ENCODE measurements around the gene ITGB2.

ITGB2 gene

GRCh38 chr21:44947111-44947929 lies 26.6 kb upstream of the ITGB2 start:
- DNase-seq (ENCODE audit: low spot score): no peak
- in situ Hi-C loops (cut with MboI; ENCODE audit: low sequenced_read_pairs, unreplicated experiment): loop anchor here (10.0 kb wide), 1 partner anchor 187 kb away; no protein-coding TSS in a partner anchor
- no peak for TF ChIP-seq CTCF (IDR thresholded peaks at IDR 0.05; ENCODE audit: borderline replicate concordance, control extremely low read depth, extremely low read depth, insufficient read depth, missing control alignments)

GRCh38 chr21:44946254-44947041 lies 25.7 kb upstream of the ITGB2 start:
- TF ChIP-seq CTCF (IDR thresholded peaks at IDR 0.05; ENCODE audit: borderline replicate concordance, control extremely low read depth, extremely low read depth, insufficient read depth, missing control alignments): no peak
- in situ Hi-C loops (cut with MboI; ENCODE audit: low sequenced_read_pairs, unreplicated experiment): loop anchor here (10.0 kb wide), 1 partner anchor 188 kb away; no protein-coding TSS in a partner anchor
- DNase-seq (ENCODE audit: low spot score): no peak

GRCh38 chr21:44944596-44944995 lies 23.9 kb upstream of the ITGB2 start:
- no peak for DNase-seq (ENCODE audit: low spot score)
- no peak for TF ChIP-seq CTCF (IDR thresholded peaks at IDR 0.05; ENCODE audit: borderline replicate concordance, control extremely low read depth, extremely low read depth, insufficient read depth, missing control alignments)
- in situ Hi-C loops (cut with MboI; ENCODE audit: low sequenced_read_pairs, unreplicated experiment): loop anchor here (10.0 kb wide), 1 partner anchor 190 kb away; no protein-coding TSS in a partner anchor

- no peak for DNase-seq (ENCODE audit: low spot score)
- in situ Hi-C loops (cut with MboI; ENCODE audit: low sequenced_read_pairs, unreplicated experiment): loop anchor here (10.0 kb wide), 1 partner anchor 191 kb away; no protein-coding TSS in a partner anchor
- TF ChIP-seq CTCF (IDR thresholded peaks at IDR 0.05; ENCODE audit: borderline replicate concordance, control extremely low read depth, extremely low read depth, insufficient read depth, missing control alignments): no peak
These were observed 23.2 kb upstream of the ITGB2 start for GRCh38 chr21:44943686-44944550.

- no peak for TF ChIP-seq CTCF (IDR thresholded peaks at IDR 0.05; ENCODE audit: borderline replicate concordance, control extremely low read depth, extremely low read depth, insufficient read depth, missing control alignments)
- in situ Hi-C loops (cut with MboI; ENCODE audit: low sequenced_read_pairs, unreplicated experiment): loop anchor here (10.0 kb wide), 1 partner anchor 192 kb away; no protein-coding TSS in a partner anchor
- DNase-seq (ENCODE audit: low spot score): no peak
These were observed 22.4 kb upstream of the ITGB2 start for GRCh38 chr21:44943005-44943685.
